ENCODE data around the gene DMRT2. TPM values are rescaled to one million over a fixed set of nuclear protein-coding genes. Genes with fewer than 3 reads are reported as not detected.

DMRT2 gene
- total RNA-seq, 1 experiment from 2014 or later: not detected

DNA sequence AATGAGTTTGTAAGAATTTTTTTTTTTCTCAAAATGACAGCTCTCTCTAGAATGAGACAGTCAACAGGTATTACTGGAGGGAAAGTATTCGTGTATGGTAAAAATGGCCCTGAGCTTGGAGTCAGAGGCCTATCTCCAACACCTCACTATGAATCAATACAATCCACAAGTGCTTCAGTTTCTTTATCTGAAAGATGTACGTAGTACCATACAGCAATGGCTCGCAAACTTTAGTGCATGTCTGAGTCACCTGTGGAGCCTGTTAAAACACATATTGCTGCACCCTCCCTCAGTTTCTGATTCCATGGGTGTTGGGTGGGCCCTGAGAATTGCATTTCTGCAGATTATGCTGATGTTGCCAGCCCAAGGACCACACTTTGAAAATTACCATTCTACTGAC, 44.6 kb downstream of the DMRT2 start:
- Histone ChIP-seq H3K36me3 (ENCODE audit: low read depth, low read length) (no peaks in the 10 kb centered on the region), H2AFZ (ENCODE audit: low read length) (no peak overlapping the region), H3K9me2 (replicated peaks; ENCODE audit: low read length) (no peaks in the 10 kb centered on the region), H3K4me3 (ENCODE audit: low read length) (no peak overlapping the region), H3K9me3 (ENCODE audit: low read length) (no peaks in the 10 kb centered on the region), H3K79me2 (ENCODE audit: low read length) (no peaks in the 10 kb centered on the region), H3K4me1 (ENCODE audit: insufficient read depth, low read length) (peaks cover 12% of the 10 kb centered on the region), H3K4me2 (ENCODE audit: low read length) (peak overlapping the region; percentile 22; the same call in 1 of the 2 replicates), H3F3A (ENCODE audit: low read length, unreplicated experiment) (no peaks in the 10 kb centered on the region), H3K9ac (ENCODE audit: low read length) (no peak overlapping the region), H3K27ac (ENCODE audit: low read length) (peak overlapping the region; percentile 82), H4K20me1 (ENCODE audit: low read length) (no peaks in the 10 kb centered on the region), H3K27me3 (ENCODE audit: low read length) (no peaks in the 10 kb centered on the region)
- BruUV-seq (replicated peaks): no TSS peak
- peak; percentile 98 for ATAC-seq
- intact Hi-C loops (cut with micrococcal nuclease): no loop called here
- CTCF ChIA-PET: interaction anchor here (0.6 kb wide), 1 partner anchor 242 kb away, joined by 3 read pairs; no protein-coding TSS in a partner anchor
- DNase-seq: peak; percentile 77
- POLR2A ChIA-PET (ENCODE audit: unreplicated experiment): no interaction called here
- TF ChIP-seq EZH2 (IDR thresholded peaks at IDR 0.05; ENCODE audit: low read length, unreplicated experiment) (no peak), EZH2phosphoT487 (IDR thresholded peaks at IDR 0.05; ENCODE audit: borderline replicate concordance, low read length) (no peak)
- TF ChIP-seq, protein P1, sequence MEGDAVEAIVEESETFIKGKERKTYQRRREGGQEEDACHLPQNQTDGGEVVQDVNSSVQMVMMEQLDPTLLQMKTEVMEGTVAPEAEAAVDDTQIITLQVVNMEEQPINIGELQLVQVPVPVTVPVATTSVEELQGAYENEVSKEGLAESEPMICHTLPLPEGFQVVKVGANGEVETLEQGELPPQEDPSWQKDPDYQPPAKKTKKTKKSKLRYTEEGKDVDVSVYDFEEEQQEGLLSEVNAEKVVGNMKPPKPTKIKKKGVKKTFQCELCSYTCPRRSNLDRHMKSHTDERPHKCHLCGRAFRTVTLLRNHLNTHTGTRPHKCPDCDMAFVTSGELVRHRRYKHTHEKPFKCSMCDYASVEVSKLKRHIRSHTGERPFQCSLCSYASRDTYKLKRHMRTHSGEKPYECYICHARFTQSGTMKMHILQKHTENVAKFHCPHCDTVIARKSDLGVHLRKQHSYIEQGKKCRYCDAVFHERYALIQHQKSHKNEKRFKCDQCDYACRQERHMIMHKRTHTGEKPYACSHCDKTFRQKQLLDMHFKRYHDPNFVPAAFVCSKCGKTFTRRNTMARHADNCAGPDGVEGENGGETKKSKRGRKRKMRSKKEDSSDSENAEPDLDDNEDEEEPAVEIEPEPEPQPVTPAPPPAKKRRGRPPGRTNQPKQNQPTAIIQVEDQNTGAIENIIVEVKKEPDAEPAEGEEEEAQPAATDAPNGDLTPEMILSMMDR (conservative IDR thresholded peaks at IDR 0.05; ENCODE audit: low read depth, low read length): no peak

DNA sequence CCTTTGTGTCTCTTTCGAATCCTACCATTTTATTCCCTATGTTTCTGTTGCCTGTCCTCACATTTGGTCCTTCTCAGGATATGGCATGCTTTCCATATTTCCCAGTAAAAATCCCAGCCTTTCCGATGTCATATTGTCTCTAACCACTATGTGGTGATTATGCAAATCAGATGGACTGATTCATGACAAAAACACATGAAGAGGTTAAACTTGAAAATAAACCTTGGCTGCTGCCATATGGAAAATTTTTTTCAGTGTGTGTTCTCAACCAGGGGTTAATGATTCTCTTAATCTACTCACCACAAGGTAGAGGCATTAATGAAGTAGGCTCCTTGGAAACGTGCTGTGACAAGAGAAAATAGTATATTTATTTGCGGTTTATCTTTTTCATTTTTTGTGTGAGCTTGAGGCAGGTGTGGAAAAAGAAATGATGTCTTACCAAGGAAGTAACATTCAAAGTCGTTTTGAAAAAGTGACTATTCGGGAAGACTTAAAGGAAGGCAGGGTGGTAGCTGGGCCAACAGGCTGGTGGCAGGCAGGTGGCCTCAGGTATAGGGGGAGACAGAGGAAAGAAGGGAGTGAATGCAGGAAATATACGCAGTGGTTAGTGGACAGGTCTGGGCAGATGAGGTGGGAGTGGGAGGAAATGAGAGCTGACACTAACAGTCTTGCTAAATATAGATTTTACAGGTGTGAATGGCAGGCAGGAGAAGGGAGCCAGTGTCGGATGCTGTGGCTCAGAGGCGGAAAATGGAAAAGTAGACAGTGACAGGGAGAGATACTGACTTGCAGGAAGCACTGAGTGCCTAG, 46.2 kb downstream of the DMRT2 start:
- Histone ChIP-seq H2AFZ (ENCODE audit: low read length) (no peak overlapping the region), H3K9me2 (replicated peaks; ENCODE audit: low read length) (no peaks in the 10 kb centered on the region), H3K9me3 (ENCODE audit: low read length) (no peaks in the 10 kb centered on the region), H3F3A (ENCODE audit: low read length, unreplicated experiment) (no peaks in the 10 kb centered on the region), H4K20me1 (ENCODE audit: low read length) (no peaks in the 10 kb centered on the region), H3K9ac (ENCODE audit: low read length) (no peak overlapping the region), H3K27me3 (ENCODE audit: low read length) (no peaks in the 10 kb centered on the region), H3K4me1 (ENCODE audit: insufficient read depth, low read length) (peaks cover 22% of the 10 kb centered on the region), H3K27ac (ENCODE audit: low read length) (no peak overlapping the region), H3K79me2 (ENCODE audit: low read length) (no peaks in the 10 kb centered on the region), H3K4me2 (ENCODE audit: low read length) (no peak overlapping the region), H3K4me3 (ENCODE audit: low read length) (no peak overlapping the region), H3K36me3 (ENCODE audit: low read depth, low read length) (no peaks in the 10 kb centered on the region)
- no peak for DNase-seq
- no peak for ATAC-seq
- BruUV-seq (replicated peaks): no TSS peak
- POLR2A ChIA-PET (ENCODE audit: unreplicated experiment): no interaction called here
- intact Hi-C loops (cut with micrococcal nuclease): no loop called here
- TF ChIP-seq EZH2 (IDR thresholded peaks at IDR 0.05; ENCODE audit: low read length, unreplicated experiment) (no peak), EZH2phosphoT487 (IDR thresholded peaks at IDR 0.05; ENCODE audit: borderline replicate concordance, low read length) (no peak)
- TF ChIP-seq, protein P1 (conservative IDR thresholded peaks at IDR 0.05; ENCODE audit: low read depth, low read length): no peak
- CTCF ChIA-PET: no interaction called here

DNA sequence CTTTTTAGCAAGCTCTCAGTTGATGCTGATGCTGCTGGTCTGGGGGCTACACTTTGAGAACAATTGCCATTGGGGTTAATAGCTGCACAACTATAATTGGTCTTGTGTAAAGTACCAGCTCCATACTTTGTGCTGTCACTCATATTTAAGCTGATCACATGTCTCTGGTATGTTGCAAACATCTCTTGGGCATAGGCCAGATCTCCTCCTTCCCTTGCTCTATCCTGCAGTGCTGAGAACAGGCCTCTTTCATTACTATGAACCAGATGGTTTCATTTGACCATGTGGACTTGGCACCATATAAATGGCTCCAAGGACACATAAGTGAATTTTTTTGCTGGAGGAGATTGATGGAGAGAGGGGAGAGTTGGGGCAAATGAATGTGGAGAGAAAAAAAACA, 48.4 kb downstream of the DMRT2 start:
- Histone ChIP-seq H3K27ac (ENCODE audit: low read length) (no peak overlapping the region), H3K4me2 (ENCODE audit: low read length) (no peak overlapping the region), H3K79me2 (ENCODE audit: low read length) (no peaks in the 10 kb centered on the region), H3K4me3 (ENCODE audit: low read length) (no peak overlapping the region), H3F3A (ENCODE audit: low read length, unreplicated experiment) (no peaks in the 10 kb centered on the region), H3K36me3 (ENCODE audit: low read depth, low read length) (no peaks in the 10 kb centered on the region), H4K20me1 (ENCODE audit: low read length) (no peaks in the 10 kb centered on the region), H3K4me1 (ENCODE audit: insufficient read depth, low read length) (peaks cover 22% of the 10 kb centered on the region), H3K9ac (ENCODE audit: low read length) (no peak overlapping the region), H3K9me3 (ENCODE audit: low read length) (no peaks in the 10 kb centered on the region), H3K9me2 (replicated peaks; ENCODE audit: low read length) (no peaks in the 10 kb centered on the region), H3K27me3 (ENCODE audit: low read length) (no peaks in the 10 kb centered on the region), H2AFZ (ENCODE audit: low read length) (no peak overlapping the region)
- CTCF ChIA-PET: no interaction called here
- ATAC-seq (no peak), DNase-seq (peak; percentile 13)
- POLR2A ChIA-PET (ENCODE audit: unreplicated experiment): no interaction called here
- BruUV-seq (replicated peaks): no TSS peak
- TF ChIP-seq EZH2 (IDR thresholded peaks at IDR 0.05; ENCODE audit: low read length, unreplicated experiment) (no peak), EZH2phosphoT487 (IDR thresholded peaks at IDR 0.05; ENCODE audit: borderline replicate concordance, low read length) (no peak)
- TF ChIP-seq, protein P1 (conservative IDR thresholded peaks at IDR 0.05; ENCODE audit: low read depth, low read length): no peak
- intact Hi-C loops (cut with micrococcal nuclease): no loop called here

All from PC-3 (cell line).